NCI-H2196 (cell line): ENCODE data around the gene OXSM.

ENCODE experiments used
- DNase-seq: peaks from one replicate; lab custom pipeline; 2025; ENCODE audit not compliant: unreplicated experiment; lab: John Stamatoyannopoulos, UW

OXSM gene

DNA sequence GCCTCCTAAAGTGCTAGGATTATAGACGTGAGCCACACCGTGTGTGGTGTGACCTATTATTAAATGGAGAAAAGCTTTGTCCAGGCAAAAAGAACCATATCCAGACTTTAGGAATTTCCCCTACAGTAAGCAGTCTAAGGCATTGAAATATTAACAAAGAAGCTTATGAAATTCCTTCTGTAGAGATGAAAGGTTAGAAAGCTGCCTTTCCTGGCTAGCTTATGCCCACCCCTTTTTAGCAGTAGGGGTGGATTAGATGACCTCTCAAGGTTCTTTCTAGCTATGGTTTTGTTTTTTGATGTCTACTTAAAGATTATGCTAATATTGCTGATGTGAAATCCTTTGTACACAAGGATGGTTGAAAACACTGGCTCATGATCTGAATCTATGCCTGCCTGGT lies 13.9 kb downstream of the OXSM start:
- no peak for DNase-seq

DNA sequence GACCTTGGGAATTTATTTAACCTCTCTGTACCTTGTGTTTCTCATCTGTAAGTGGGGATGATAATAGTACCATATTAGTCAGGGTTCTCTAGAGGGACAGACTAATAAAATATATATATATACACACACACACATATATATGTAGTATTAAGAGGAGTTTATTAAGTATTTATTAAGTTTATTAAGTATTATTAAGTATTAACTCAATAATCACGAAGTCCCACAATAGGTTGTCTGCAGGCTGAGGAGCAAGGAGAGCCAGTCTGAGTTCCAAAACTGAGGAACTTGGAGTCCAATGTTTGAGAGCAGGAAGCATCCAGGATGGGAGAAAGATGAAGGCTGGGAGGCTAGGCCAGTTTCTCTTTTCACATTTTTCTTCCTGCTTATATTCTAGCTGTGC lies 14.8 kb downstream of the OXSM start:
- no peak for DNase-seq

DNA sequence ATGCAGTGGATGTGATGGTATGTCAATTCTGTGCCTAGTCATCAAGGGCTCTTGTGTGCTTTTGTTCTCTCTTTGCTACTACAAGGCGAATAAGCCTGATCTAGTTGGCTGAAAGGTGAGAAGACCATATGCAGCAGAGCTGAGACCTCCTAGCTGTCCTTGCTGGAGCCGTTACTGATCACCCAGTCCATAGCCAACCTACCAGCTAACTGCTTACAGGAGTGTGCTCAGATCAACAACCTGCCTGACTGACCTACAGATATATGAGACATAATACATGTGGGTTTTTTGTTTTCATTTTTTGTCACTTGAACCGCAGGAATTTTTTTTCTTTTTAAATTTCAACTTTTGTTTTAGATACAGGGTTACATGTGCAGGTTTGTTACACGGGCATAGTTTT lies 22.8 kb downstream of the OXSM start:
- no peak for DNase-seq

GRCh38 chr3:25817107-25817506 lies 27.2 kb downstream of the OXSM start:
- DNase-seq: no peak

DNA sequence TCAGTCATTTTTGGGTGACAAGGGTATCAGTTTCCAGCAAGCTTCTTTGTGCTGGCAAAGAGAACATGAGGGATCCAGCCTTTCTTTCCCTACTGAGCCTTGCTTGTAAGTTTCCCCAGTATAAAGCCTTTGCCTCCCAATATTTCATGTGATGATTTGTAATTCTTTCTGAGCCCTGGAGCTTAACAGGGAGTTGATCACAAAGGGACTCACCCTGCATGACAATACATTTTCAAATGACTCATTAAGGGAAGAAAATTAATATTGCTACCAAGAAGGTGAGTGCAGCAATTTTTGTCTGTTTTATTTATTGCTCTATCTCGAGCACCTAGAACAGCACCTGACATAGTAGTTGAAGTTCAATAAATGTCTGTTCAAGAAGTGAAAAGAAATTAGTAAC lies 27.7 kb downstream of the OXSM start:
- no peak for DNase-seq

- DNase-seq: no peak
These were observed 28.4 kb downstream of the OXSM start for GRCh38 chr3:25818335-25818734.

- DNase-seq: no peak
These were observed 30.5 kb downstream of the OXSM start for GRCh38 chr3:25820366-25820765.

- no peak for DNase-seq
These were observed 31.1 kb downstream of the OXSM start for GRCh38 chr3:25820816-25821486.

GRCh38 chr3:25821746-25822573 lies 32.1 kb downstream of the OXSM start:
- DNase-seq: no peak

- no peak for DNase-seq
These were observed 33.4 kb downstream of the OXSM start for GRCh38 chr3:25823314-25823713.

DNA sequence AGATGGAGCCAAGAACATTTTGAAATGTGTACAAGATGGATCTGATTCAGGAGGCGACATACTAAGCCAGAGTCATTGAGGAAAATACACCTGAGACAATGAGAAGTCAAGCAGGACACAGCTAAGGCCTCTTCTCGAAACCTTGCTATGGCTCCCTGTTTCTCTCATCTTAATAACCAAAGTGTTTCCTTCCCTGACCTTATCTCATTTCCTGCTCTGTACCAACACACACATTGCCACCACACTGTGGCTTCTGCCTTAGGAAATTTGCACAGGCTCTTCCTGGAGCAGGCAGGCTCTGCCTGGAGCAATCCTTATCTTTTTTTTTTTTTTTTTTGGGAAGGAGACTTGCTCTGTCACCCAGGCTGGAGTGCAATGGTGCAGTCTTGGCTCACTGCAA lies 36.6 kb downstream of the OXSM start:
- DNase-seq: no peak

GRCh38 chr3:25830373-25831280 lies 40.7 kb downstream of the OXSM start:
- DNase-seq: no peak

- no peak for DNase-seq
These were observed 41.7 kb downstream of the OXSM start for GRCh38 chr3:25831578-25831977.

GRCh38 chr3:25834346-25834745 lies 44.5 kb downstream of the OXSM start:
- no peak for DNase-seq

GRCh38 chr3:25836579-25836978 lies 46.7 kb downstream of the OXSM start:
- no peak for DNase-seq

GRCh38 chr3:25837038-25837437 lies 47.1 kb downstream of the OXSM start:
- DNase-seq: no peak

DNA sequence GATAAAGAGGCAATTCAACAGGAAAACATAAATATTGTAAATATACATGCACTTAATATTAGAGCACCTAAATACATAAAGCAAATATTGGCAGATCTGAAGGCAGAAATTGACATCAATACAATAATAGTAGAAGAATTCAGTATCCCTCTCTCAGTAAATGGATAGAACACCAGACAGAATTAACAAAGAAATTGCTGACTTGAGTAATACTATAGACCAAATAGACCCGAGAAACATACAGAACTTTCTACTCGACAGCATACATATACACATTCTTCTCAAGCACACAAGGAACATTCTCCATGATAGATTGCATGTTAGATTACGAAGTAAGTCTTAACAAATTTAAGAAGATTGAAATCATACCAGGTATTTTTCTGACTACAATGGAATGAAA lies 50.2 kb downstream of the OXSM start:
- DNase-seq: no peak

DNA sequence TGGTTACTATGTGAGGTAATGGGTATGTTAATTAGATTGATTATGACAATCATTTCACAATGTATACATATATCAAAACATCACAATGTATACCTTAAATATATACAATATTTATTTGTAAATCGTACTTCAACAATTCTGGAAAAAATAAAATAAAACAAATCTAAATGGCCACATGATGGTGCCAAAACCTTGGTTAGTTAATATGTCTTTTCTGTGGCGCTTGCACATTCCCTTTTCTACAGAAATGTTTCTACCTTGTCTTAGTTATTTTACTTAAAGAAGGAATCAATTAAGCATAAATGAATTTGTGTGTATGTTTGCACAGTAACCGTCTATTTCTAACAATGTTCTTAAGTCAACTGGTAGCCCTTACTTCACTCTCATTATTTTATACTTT lies 53.4 kb downstream of the OXSM start:
- DNase-seq: no peak
